Measurements from ENCODE around the gene CNTNAP1.
"Not testable (repeated sequence)": the region's sequence is repeated elsewhere in the genome, so short reads cannot be mapped to it uniquely, and the experiment has no call there.

GRCh38 chr17:42742916-42743315 lies 60.6 kb downstream of the CNTNAP1 start:
- not testable (repeated sequence) for TF ChIP-seq PAX5 (IDR thresholded peaks at IDR 0.05; ENCODE audit: insufficient read depth, low read length, severe bottlenecking); TAF1 (IDR thresholded peaks at IDR 0.05; ENCODE audit: low read depth, low read length); POLR2AphosphoS5 (IDR thresholded peaks at IDR 0.05; ENCODE audit: low read depth, low read length); POLR2A (IDR thresholded peaks at IDR 0.05; ENCODE audit: low read depth, low read length); POU2F2 (IDR thresholded peaks at IDR 0.05; ENCODE audit: low read depth, low read length)

Measured in GM12891 (cell line).